Neural cell (in vitro differentiated cells): ENCODE results near the gene MYOF. TPM values are rescaled to one million over a fixed set of nuclear protein-coding genes. Genes with fewer than 3 reads are reported as not detected.
"Not testable (repeated sequence)": the region's sequence is repeated elsewhere in the genome, so short reads cannot be mapped to it uniquely, and the experiment has no call there.

ENCODE experiments used
- H2AFZ ChIP-seq: fragments of 200-600, 300-800 bp; sonication (generic), shearing (Covaris generic); 2 replicates; pipeline ENCODE4 v1.6.0; 2014; ENCODE audit warnings: low read depth, mild to moderate bottlenecking, antibody characterized with exemption, low read length, moderate library complexity
- H3F3A ChIP-seq: fragments of 200-600 bp; shearing (Covaris generic); 2 replicates; pipeline ENCODE4 v1.6.1; 2016; ENCODE audit warnings: mild to moderate bottlenecking, moderate library complexity, mixed read lengths, antibody characterized with exemption, low read length; ENCODE audit not compliant: insufficient read depth, poor library complexity, severe bottlenecking
- H3K27ac ChIP-seq: fragments of 200-600, 300-800 bp; sonication (generic), shearing (Covaris generic); 2 replicates; pipeline ENCODE4 v1.5.1; 2014; ENCODE audit warnings: mild to moderate bottlenecking, low read length, moderate library complexity
- H3K27me3 ChIP-seq: fragments of 300-800, 200-600 bp; sonication (generic), shearing (Covaris generic); 2 replicates; pipeline ENCODE4 v1.6.0; 2014; ENCODE audit warnings: mild to moderate bottlenecking, low read depth, low read length, moderate library complexity; ENCODE audit not compliant: insufficient read depth
- H3K36me3 ChIP-seq: fragments of 300-800, 200-600 bp; sonication (generic), shearing (Covaris generic); 2 replicates; pipeline ENCODE4 v1.5.1; 2014; ENCODE audit warnings: mild to moderate bottlenecking, antibody characterized with exemption, low read length, moderate library complexity; ENCODE audit not compliant: insufficient read depth
- H3K4me2 ChIP-seq: fragments of 300-800, 200-600 bp; sonication (generic), shearing (Covaris generic); 2 replicates; pipeline ENCODE4 v1.6.0; 2014; ENCODE audit warnings: mild to moderate bottlenecking, low read length
- H3K4me3 ChIP-seq: fragments of 300-800, 200-600 bp; sonication (generic), shearing (Covaris generic); 2 replicates; pipeline ENCODE4 v1.5.1; 2014; ENCODE audit warnings: mild to moderate bottlenecking, low read length, moderate library complexity
- H3K79me2 ChIP-seq: fragments of 200-600 bp; shearing (Covaris generic); replicated peaks from 2 replicates; pipeline ENCODE4 v1.6.0; 2014; ENCODE audit warnings: mild to moderate bottlenecking, low read length, moderate library complexity; ENCODE audit not compliant: insufficient read depth
- H3K9ac ChIP-seq: fragments of 300-800, 200-600 bp; sonication (generic), shearing (Covaris generic); 2 replicates; pipeline ENCODE4 v1.6.1; 2016; ENCODE audit warnings: mild to moderate bottlenecking, low read length, mixed read lengths
- H3K9me2 ChIP-seq: fragments of 200-600 bp; shearing (Covaris generic); 2 replicates; pipeline ENCODE4 v1.6.1; 2016; ENCODE audit warnings: mild to moderate bottlenecking, low read length, mixed read lengths; ENCODE audit not compliant: insufficient read depth
- H3K9me3 ChIP-seq: fragments of 200-600, 300-800 bp; sonication (generic), shearing (Covaris generic); 2 replicates; pipeline ENCODE4 v1.6.1; 2016; ENCODE audit warnings: mild to moderate bottlenecking, mixed run types, low read length, moderate library complexity, mixed read lengths
- H4K20me1 ChIP-seq: fragments of 200-600 bp; shearing (Covaris generic); 2 replicates; pipeline ENCODE4 v1.6.1; 2016; ENCODE audit warnings: mild to moderate bottlenecking, mixed run types; ENCODE audit not compliant: insufficient read depth
- EP300 ChIP-seq: fragments of 450-650 bp; conservative IDR thresholded peaks from 2 replicates; pipeline ENCODE4 v1.6.1; 2014; ENCODE audit warnings: antibody characterized with exemption, mild to moderate bottlenecking, moderate library complexity; ENCODE audit not compliant: poor library complexity, severe bottlenecking
- EZH2 ChIP-seq: fragments of 200-600, 300-800 bp; shearing (Covaris generic), sonication (generic); IDR thresholded peaks from 2 replicates; pipeline ENCODE4 v1.6.1; 2014; ENCODE audit warnings: antibody characterized with exemption, low read length, borderline replicate concordance, mild to moderate bottlenecking; ENCODE audit not compliant: insufficient read depth, poor library complexity, severe bottlenecking
- MXI1 ChIP-seq: fragments of 450-650 bp; conservative IDR thresholded peaks from 2 replicates; pipeline ENCODE4 v1.6.1; 2014; ENCODE audit warnings: antibody characterized with exemption, mild to moderate bottlenecking; ENCODE audit not compliant: poor library complexity, severe bottlenecking
- POLR2AphosphoS5 ChIP-seq: IDR thresholded peaks from 2 replicates; pipeline ENCODE4 v1.6.1; 2012
- RAD21 ChIP-seq: fragments of 450-650 bp; conservative IDR thresholded peaks from 2 replicates; pipeline ENCODE4 v1.6.1; 2014; ENCODE audit warnings: antibody characterized with exemption, mild to moderate bottlenecking, moderate library complexity
- SMC3 ChIP-seq: fragments of 450-650 bp; conservative IDR thresholded peaks from 2 replicates; pipeline ENCODE4 v1.6.1; 2014; ENCODE audit warnings: antibody characterized with exemption, mild to moderate bottlenecking, moderate library complexity; ENCODE audit not compliant: poor library complexity
- TAF1 ChIP-seq: IDR thresholded peaks from 2 replicates; pipeline ENCODE4 v1.6.1; 2012; ENCODE audit warnings: low read depth
- polyA plus RNA-seq: library from polyadenylated mRNA; depleted of rRNA; stranded (reverse); fragments of >200 nt; gene quantifications from 2 replicates; pipeline ENCODE4 v1.2.3, GENCODE V29; 2014
- TF ChIP-seq, protein P1 (sequence below): fragments of 450-650 bp; IDR thresholded peaks from 2 replicates; pipeline ENCODE4 v1.5.1; 2014; ENCODE audit warnings: antibody characterized with exemption, mild to moderate bottlenecking, moderate library complexity; ENCODE audit not compliant: poor library complexity, severe bottlenecking

MYOF gene
- polyA plus RNA-seq, 1 donor from 2014 or later = 0.47 TPM

DNA sequence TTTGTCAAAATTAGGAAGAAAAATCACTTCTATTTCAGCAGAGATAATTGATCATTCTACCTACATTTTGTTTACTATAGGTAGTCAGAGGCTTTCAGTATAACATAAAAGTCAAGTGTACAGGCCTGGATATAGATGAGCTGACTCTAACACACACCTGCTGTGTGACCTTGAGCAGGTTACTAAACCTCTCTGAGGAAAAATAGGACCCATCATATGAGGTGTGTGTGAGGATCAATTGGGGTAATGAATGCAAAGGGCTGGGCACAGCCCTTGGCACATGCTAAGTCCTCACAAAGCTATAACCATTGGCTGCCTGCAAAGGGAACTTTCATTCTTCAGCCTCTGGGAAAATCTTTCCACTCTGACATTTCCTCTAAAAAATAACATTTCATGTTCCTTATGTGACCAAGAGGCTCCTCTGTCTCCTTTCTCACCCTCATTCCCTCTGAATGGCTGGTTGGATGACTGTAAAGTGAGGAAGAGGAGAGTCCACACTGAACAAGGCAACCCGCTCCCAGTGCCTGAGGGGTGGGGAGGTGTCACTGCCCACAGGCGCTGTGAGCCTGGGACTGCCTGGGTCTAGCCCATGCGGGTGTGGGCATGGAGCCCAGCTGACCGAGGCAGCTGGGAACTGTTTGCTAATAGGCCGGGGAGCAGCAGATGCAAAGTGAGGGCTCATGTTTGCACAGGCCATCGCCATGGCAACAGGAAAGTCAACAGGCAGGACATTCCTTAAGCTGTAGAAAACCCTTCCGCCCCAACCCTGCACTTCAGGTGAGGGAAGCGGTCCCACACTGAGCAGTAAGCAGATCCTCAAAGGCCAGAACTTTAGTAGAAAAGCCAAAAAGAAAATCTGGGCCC is 36.8 kb downstream of the MYOF start:
- no peak overlapping the region for H3K9ac ChIP-seq
- H3K4me2 ChIP-seq = no peak overlapping the region
- H4K20me1 ChIP-seq = no peaks in the 10 kb centered on the region
- H3K9me3 ChIP-seq = no peaks in the 10 kb centered on the region
- H3K9me2 ChIP-seq = no peaks in the 10 kb centered on the region
- H3K36me3 ChIP-seq = no peaks in the 10 kb centered on the region
- H3F3A ChIP-seq = no peaks in the 10 kb centered on the region
- no peak for TF ChIP-seq RAD21
- TF ChIP-seq SMC3 = no peak
- no peak for TF ChIP-seq EP300
- no peak for TF ChIP-seq TAF1
- TF ChIP-seq POLR2AphosphoS5 = no peak
- TF ChIP-seq, protein P1, sequence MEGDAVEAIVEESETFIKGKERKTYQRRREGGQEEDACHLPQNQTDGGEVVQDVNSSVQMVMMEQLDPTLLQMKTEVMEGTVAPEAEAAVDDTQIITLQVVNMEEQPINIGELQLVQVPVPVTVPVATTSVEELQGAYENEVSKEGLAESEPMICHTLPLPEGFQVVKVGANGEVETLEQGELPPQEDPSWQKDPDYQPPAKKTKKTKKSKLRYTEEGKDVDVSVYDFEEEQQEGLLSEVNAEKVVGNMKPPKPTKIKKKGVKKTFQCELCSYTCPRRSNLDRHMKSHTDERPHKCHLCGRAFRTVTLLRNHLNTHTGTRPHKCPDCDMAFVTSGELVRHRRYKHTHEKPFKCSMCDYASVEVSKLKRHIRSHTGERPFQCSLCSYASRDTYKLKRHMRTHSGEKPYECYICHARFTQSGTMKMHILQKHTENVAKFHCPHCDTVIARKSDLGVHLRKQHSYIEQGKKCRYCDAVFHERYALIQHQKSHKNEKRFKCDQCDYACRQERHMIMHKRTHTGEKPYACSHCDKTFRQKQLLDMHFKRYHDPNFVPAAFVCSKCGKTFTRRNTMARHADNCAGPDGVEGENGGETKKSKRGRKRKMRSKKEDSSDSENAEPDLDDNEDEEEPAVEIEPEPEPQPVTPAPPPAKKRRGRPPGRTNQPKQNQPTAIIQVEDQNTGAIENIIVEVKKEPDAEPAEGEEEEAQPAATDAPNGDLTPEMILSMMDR = no peak
- no peaks in the 10 kb centered on the region for H3K79me2 ChIP-seq
- no peak overlapping the region for H3K4me3 ChIP-seq
- no peaks in the 10 kb centered on the region for H3K27me3 ChIP-seq
- H3K27ac ChIP-seq = no peak overlapping the region
- H2AFZ ChIP-seq = no peak overlapping the region

DNA sequence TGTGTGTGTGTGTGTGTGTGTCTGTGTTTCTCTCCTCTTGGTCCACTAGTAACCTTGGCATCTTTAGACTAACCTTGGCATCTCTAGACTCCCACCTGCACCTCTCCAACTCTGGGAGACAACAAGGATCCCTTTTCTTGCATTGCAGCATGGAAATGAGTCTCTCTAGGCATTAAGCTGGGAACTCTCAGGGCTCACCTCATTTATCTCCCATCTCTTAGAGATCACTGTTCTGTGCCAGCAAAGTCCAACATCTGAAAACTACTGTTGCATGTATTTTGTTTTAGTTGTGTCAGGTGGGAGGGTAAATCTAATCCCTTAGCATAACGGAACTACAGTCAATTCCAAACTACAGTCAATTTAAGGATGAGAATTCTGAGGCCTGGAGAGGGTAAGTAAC is 38.7 kb downstream of the MYOF start:
- Histone ChIP-seq H3K79me2 (no peaks in the 10 kb centered on the region), H3K4me3 (no peak overlapping the region), H3K9me3 (no peaks in the 10 kb centered on the region), H3K27me3 (no peaks in the 10 kb centered on the region), H2AFZ (no peak overlapping the region), H3K4me2 (no peak overlapping the region), H3K9ac (no peak overlapping the region), H4K20me1 (no peaks in the 10 kb centered on the region), H3F3A (no peaks in the 10 kb centered on the region), H3K9me2 (no peaks in the 10 kb centered on the region), H3K36me3 (no peaks in the 10 kb centered on the region), H3K27ac (no peak overlapping the region)
- TF ChIP-seq, protein P1 = no peak
- TF ChIP-seq EZH2 = no peak
- no peak for TF ChIP-seq TAF1
- TF ChIP-seq POLR2AphosphoS5 = no peak
- no peak for TF ChIP-seq MXI1
- no peak for TF ChIP-seq RAD21

DNA sequence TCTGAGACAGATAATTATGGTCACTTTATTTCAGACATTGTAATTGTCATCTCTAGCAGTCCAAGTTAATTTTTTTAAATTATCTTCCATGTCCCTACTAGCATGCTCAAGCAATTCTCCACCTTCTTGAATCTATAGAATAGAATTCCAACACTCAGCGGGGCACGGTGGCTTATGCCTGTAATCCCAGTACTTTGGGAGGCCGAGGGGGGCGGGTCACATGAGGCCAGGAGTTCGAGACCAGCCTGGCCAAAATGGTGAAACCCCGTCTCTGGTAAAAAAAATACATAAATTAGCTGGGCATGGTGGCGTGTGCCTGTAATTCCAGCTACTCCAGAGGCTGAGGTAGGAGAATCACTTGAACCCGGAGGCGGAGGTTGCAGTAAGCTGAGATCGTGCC is 39.4 kb downstream of the MYOF start:
- not testable (repeated sequence) for H3K4me2 ChIP-seq, H3K9me3 ChIP-seq, H3K9me2 ChIP-seq, H3K79me2 ChIP-seq, H3K27me3 ChIP-seq, H3K4me3 ChIP-seq, H3F3A ChIP-seq, H2AFZ ChIP-seq, H3K9ac ChIP-seq, H3K27ac ChIP-seq, H4K20me1 ChIP-seq, H3K36me3 ChIP-seq
